H1 (cell line): ENCODE data around the gene RNF166. TPM values are rescaled to one million over a fixed set of nuclear protein-coding genes. Genes with fewer than 3 reads are reported as not detected.
A peak's percentile ranks its signal among the peaks of the same experiment; 100 is the strongest.

Experiments used
- CTCF ChIA-PET: fragments of 300-600 bp; sonication (Branson Sonifier 250); formaldehyde crosslinking; loops from one replicate; lab custom pipeline; 2021; ENCODE audit not compliant: partially characterized antibody; lab: Charles Lee
- POLR2A ChIA-PET: fragments of 300-600 bp; sonication (Branson Sonifier 250); formaldehyde crosslinking; loops from one replicate; lab custom pipeline; 2021; ENCODE audit warnings: inconsistent platforms; ENCODE audit not compliant: partially characterized antibody; lab: Charles Lee
- DNase-seq, 2 experiments: peaks; one replicate each; pipeline versions ENCODE4 v3.0.0 to v3.0.0-alpha.2; 2010 to 2022; ENCODE audit warnings: low spot score in 2 of 2, low read depth in 1 of 2, mixed read lengths in 1 of 2
- FAIRE-seq: peaks from 2 replicates; lab custom pipeline; 2011; peaks lifted over from hg19 to GRCh38; lab: Jason Lieb, UNC
- H2AFZ ChIP-seq: 2 replicates; pipeline ENCODE4 v1.8.1; 2012; ENCODE audit warnings: low read length, inconsistent platforms
- H2AK5ac ChIP-seq: 2 replicates; pipeline ENCODE4 v1.6.1; 2013; ENCODE audit warnings: low read depth, low read length
- H2BK120ac ChIP-seq: replicated peaks from 2 replicates; pipeline ENCODE3; 2013; ENCODE audit warnings: low read depth, low read length, inconsistent platforms
- H2BK12ac ChIP-seq: 2 replicates; pipeline ENCODE4 v1.6.1; 2013; ENCODE audit warnings: low read depth, low read length
- H2BK15ac ChIP-seq: 2 replicates; pipeline ENCODE4 v1.6.1; 2013; ENCODE audit warnings: low read length
- H2BK20ac ChIP-seq: 2 replicates; pipeline ENCODE4 v1.6.1; 2013; ENCODE audit warnings: low read length
- H2BK5ac ChIP-seq: 2 replicates; pipeline ENCODE4 v1.6.1; 2013; ENCODE audit warnings: low read depth, low read length
- H3K14ac ChIP-seq: 2 replicates; pipeline ENCODE4 v1.6.1; 2013; ENCODE audit warnings: inconsistent platforms; ENCODE audit not compliant: insufficient read length
- H3K18ac ChIP-seq: 2 replicates; pipeline ENCODE4 v1.6.1; 2013; ENCODE audit warnings: low read length; ENCODE audit errors: extremely low read depth
- H3K23ac ChIP-seq: 2 replicates; pipeline ENCODE4 v1.6.1; 2013; ENCODE audit warnings: inconsistent platforms; ENCODE audit not compliant: insufficient read length
- H3K23me2 ChIP-seq: 2 replicates; pipeline ENCODE4 v1.6.1; 2013; ENCODE audit warnings: low read depth, low read length
- H3K27ac ChIP-seq: 2 replicates; pipeline ENCODE4 v1.6.1; 2011; ENCODE audit warnings: low read depth, low read length, inconsistent platforms
- H3K27me3 ChIP-seq, 4 experiments: replicated peaks in 1 of 4; 1 replicate in 1 of 4; 2 replicates in 3 of 4; pipeline versions ENCODE4 v1.6.1 to v1.8.1; 2011 to 2013; ENCODE audit warnings: low read length in 3 of 4, mild to moderate bottlenecking in 3 of 4, inconsistent platforms in 2 of 4, mixed read lengths in 2 of 4, moderate library complexity in 1 of 4; ENCODE audit not compliant: control insufficient read depth in 3 of 4, insufficient read depth in 3 of 4; ENCODE audit errors: extremely low read depth in 1 of 4
- H3K36me3 ChIP-seq, 4 experiments: 2 replicates each; pipeline versions ENCODE4 v1.6.1 to v1.8.1; 2011 to 2013; ENCODE audit warnings: mild to moderate bottlenecking in 4 of 4, low read length in 3 of 4, moderate library complexity in 2 of 4, control low read depth in 1 of 4, inconsistent platforms in 1 of 4; ENCODE audit not compliant: insufficient read depth in 4 of 4, control insufficient read depth in 2 of 4
- H3K4ac ChIP-seq: replicated peaks from 2 replicates; pipeline ENCODE3; 2013; ENCODE audit warnings: low read length, low read depth, mixed read lengths, inconsistent platforms; ENCODE audit not compliant: insufficient read length
- H3K4me1 ChIP-seq, 4 experiments: replicated peaks in 1 of 4; 1 replicate in 1 of 4; 2 replicates in 3 of 4; pipeline versions ENCODE4 v1.6.1 to v1.8.1; 2011 to 2013; ENCODE audit warnings: low read length in 3 of 4, inconsistent platforms in 2 of 4, mixed read lengths in 1 of 4; ENCODE audit not compliant: insufficient read depth in 4 of 4, control insufficient read depth in 3 of 4
- H3K4me2 ChIP-seq, 2 experiments: 2 replicates each; pipeline versions ENCODE4 v1.6.1 to v1.8.1; 2011 to 2013; ENCODE audit warnings: low read depth in 2 of 2, low read length in 2 of 2, control low read depth in 1 of 2, inconsistent platforms in 1 of 2, mild to moderate bottlenecking in 1 of 2; ENCODE audit not compliant: insufficient read depth in 1 of 2
- H3K4me3 ChIP-seq, 4 experiments: fragments of 200-600, 300-600 bp in 1 of 4; sonication (generic), shearing (Covaris generic), sonication (Bioruptor Twin) in 1 of 4; 2 replicates each; pipeline versions ENCODE4 v1.5.1 to v1.8.1; 2011 to 2016; ENCODE audit warnings: low read length in 4 of 4, low read depth in 3 of 4, control low read depth in 2 of 4, inconsistent platforms in 2 of 4, mild to moderate bottlenecking in 2 of 4, mixed read lengths in 1 of 4, moderate library complexity in 1 of 4; ENCODE audit not compliant: insufficient read depth in 2 of 4; ENCODE audit errors: extremely low read depth in 1 of 4
- H3K56ac ChIP-seq: replicated peaks from 2 replicates; pipeline ENCODE3; 2013; ENCODE audit warnings: low read depth, mild to moderate bottlenecking, mixed read lengths, low read length, inconsistent platforms; ENCODE audit not compliant: insufficient read length
- H3K79me1 ChIP-seq: 2 replicates; pipeline ENCODE4 v1.6.1; 2013; ENCODE audit warnings: low read depth, low read length, control low read depth
- H3K79me2 ChIP-seq, 2 experiments: 2 replicates each; pipeline versions ENCODE4 v1.6.1 to v1.8.1; 2012 to 2013; ENCODE audit warnings: low read length in 2 of 2, mild to moderate bottlenecking in 2 of 2, inconsistent platforms in 1 of 2; ENCODE audit not compliant: insufficient read depth in 2 of 2, control insufficient read depth in 1 of 2
- H3K9ac ChIP-seq, 4 experiments: replicated peaks in 1 of 4; 1 replicate in 1 of 4; 2 replicates in 3 of 4; pipeline versions ENCODE4 v1.6.1 to v1.8.1; 2011 to 2013; ENCODE audit warnings: low read depth in 3 of 4, low read length in 3 of 4, control low read depth in 2 of 4, mild to moderate bottlenecking in 2 of 4, moderate library complexity in 2 of 4, inconsistent platforms in 1 of 4; ENCODE audit errors: extremely low read depth in 1 of 4
- H3K9me3 ChIP-seq, 2 experiments: 2 replicates each; pipeline versions ENCODE4 v1.6.1 to v1.8.1; 2012 to 2013; ENCODE audit warnings: mild to moderate bottlenecking in 2 of 2, moderate library complexity in 2 of 2, control low read depth in 1 of 2, inconsistent platforms in 1 of 2, low read depth in 1 of 2, low read length in 1 of 2, mixed read lengths in 1 of 2; ENCODE audit not compliant: insufficient read depth in 2 of 2
- H4K20me1 ChIP-seq, 2 experiments: replicated peaks in 1 of 2; 2 replicates each; pipeline versions ENCODE3 to v1.8.1; 2011 to 2013; ENCODE audit warnings: inconsistent platforms in 2 of 2, low read length in 2 of 2, mild to moderate bottlenecking in 1 of 2; ENCODE audit not compliant: insufficient read depth in 2 of 2, control insufficient read depth in 1 of 2
- H4K5ac ChIP-seq: 2 replicates; pipeline ENCODE4 v1.6.1; 2013; ENCODE audit warnings: low read length, low read depth, mixed read lengths, inconsistent platforms; ENCODE audit not compliant: insufficient read length
- H4K8ac ChIP-seq: 2 replicates; pipeline ENCODE4 v1.8.0; 2013; ENCODE audit warnings: mild to moderate bottlenecking, moderate library complexity, low read length, inconsistent platforms; ENCODE audit not compliant: insufficient read depth; ENCODE audit errors: extremely low read depth
- H4K91ac ChIP-seq: replicated peaks from 2 replicates; pipeline ENCODE3; 2013; ENCODE audit warnings: low read length, mixed read lengths, inconsistent platforms; ENCODE audit not compliant: insufficient read length
- ATF2 ChIP-seq: IDR thresholded peaks from 2 replicates; pipeline ENCODE4 v1.6.1; 2012; ENCODE audit warnings: low read length, inconsistent platforms
- CHD2 ChIP-seq: IDR thresholded peaks from 2 replicates; pipeline ENCODE4 v1.6.1; 2012; ENCODE audit warnings: low read length, improper control_type of control experiment
- CTBP2 ChIP-seq: IDR thresholded peaks from 2 replicates; pipeline ENCODE4 v1.7.0; 2011; ENCODE audit warnings: borderline replicate concordance, mild to moderate bottlenecking, moderate library complexity, mixed read lengths, low read length; ENCODE audit not compliant: insufficient read depth, insufficient read length
- EGR1 ChIP-seq: IDR thresholded peaks from 2 replicates; pipeline ENCODE4 v1.6.1; 2011; ENCODE audit warnings: low read depth, low read length, borderline replicate concordance
- GTF2F1 ChIP-seq: IDR thresholded peaks from 2 replicates; pipeline ENCODE4 v1.6.1; 2012; ENCODE audit warnings: low read depth, low read length, improper control_type of control experiment, borderline replicate concordance
- KDM4A ChIP-seq: IDR thresholded peaks from one replicate; pipeline ENCODE4 v1.7.1; 2012; ENCODE audit warnings: low read depth, mild to moderate bottlenecking, moderate library complexity, low read length, inconsistent platforms; ENCODE audit not compliant: severe bottlenecking
- NRF1 ChIP-seq: IDR thresholded peaks from 2 replicates; pipeline ENCODE4 v1.6.1; 2011; ENCODE audit warnings: mild to moderate bottlenecking, low read depth, low read length, improper control_type of control experiment
- POLR2A ChIP-seq, 2 experiments: IDR thresholded peaks; 1 replicate in 1 of 2; 2 replicates in 1 of 2; pipeline ENCODE4 v1.6.1; 2011; ENCODE audit warnings: low read depth in 2 of 2, low read length in 2 of 2, mild to moderate bottlenecking in 2 of 2; ENCODE audit errors: control extremely low read depth in 1 of 2
- POLR2AphosphoS5 ChIP-seq: IDR thresholded peaks from 2 replicates; pipeline ENCODE4 v1.6.1; 2011; ENCODE audit warnings: low read depth, low read length
- SIX5 ChIP-seq: IDR thresholded peaks from 2 replicates; pipeline ENCODE4 v1.6.1; 2011; ENCODE audit warnings: mild to moderate bottlenecking, low read depth, low read length
- TCF12 ChIP-seq: IDR thresholded peaks from 2 replicates; pipeline ENCODE4 v1.6.1; 2011; ENCODE audit warnings: low read depth, mild to moderate bottlenecking, low read length
- YY1 ChIP-seq: IDR thresholded peaks from 2 replicates; pipeline ENCODE4 v1.6.1; 2011; ENCODE audit warnings: low read depth, mild to moderate bottlenecking, low read length
- WGBS, 2 experiments: shearing (Covaris generic) in 1 of 2; methylation state at CpG; one replicate each; pipeline versions ENCODE4 v1.1.6 to v1.1.7; 2013 to 2015; ENCODE audit warnings: low lambda C conversion rate in 2 of 2, mixed read lengths in 2 of 2, inconsistent platforms in 1 of 2, low coverage in 1 of 2, missing lambda C conversion rate in 1 of 2; ENCODE audit not compliant: insufficient replicate concordance in 2 of 2, insufficient coverage in 1 of 2, insufficient read length in 1 of 2; ENCODE audit errors: extremely low coverage in 1 of 2, missing lambda C conversion rate in 1 of 2; 5-methylcytosine and 5-hydroxymethylcytosine counted together
- polyA plus RNA-seq, 7 experiments: library from polyadenylated mRNA; depleted of rRNA in 3 of 7; stranded (reverse) in 5 of 7; unstranded in 2 of 7; fragments of >200 nt in 5 of 7; fragments of 200-250 nt in 2 of 7; gene quantifications; 1 replicate in 5 of 7; 2 replicates in 1 of 7; 4 replicates in 1 of 7; pipeline versions ENCODE4 v1.2.1 to v1.2.3, GENCODE V29; 2011 to 2013; ENCODE audit warnings: missing spikeins in 2 of 7, mixed read lengths in 2 of 7
- total RNA-seq: library from RNA; stranded (reverse); fragmentation: NEBNext Ultra II Directional; extraction: Animal tissue kit (Norgen Biotek cat#: 25700); gene quantifications from 2 replicates; pipeline ENCODE4 v1.2.1, GENCODE V29; 2021

RNF166 gene
- total and polyA plus RNA-seq, 2 of the 8 experiments (the other 6 are each of a cell fraction or from before 2014, with no cell fraction given): 29.8 to 31.2 TPM

- no peak overlapping the region for H4K5ac ChIP-seq
- DNase-seq (no peak), FAIRE-seq (no peak)
- no peak overlapping the region for H3K14ac ChIP-seq
- H3K23me2 ChIP-seq: no peaks in the 10 kb centered on the region
- peaks cover 0 to 11% of the 10 kb centered on the region in 2 experiments for H4K20me1 ChIP-seq
- H3K4me3 ChIP-seq: no peak overlapping the region
- H3K27me3 ChIP-seq: no peaks in the 10 kb centered on the region
- H4K91ac ChIP-seq: no peak overlapping the region
- H3K9me3 ChIP-seq: no peaks in the 10 kb centered on the region
- peaks cover 0 to 5% (median 0%) of the 10 kb centered on the region in 4 experiments; a peak in 1 of 7 replicates for H3K4me1 ChIP-seq
- POLR2A ChIA-PET: interaction anchor here (0.9 to 3.1 kb wide), 4 partner anchors 10 to 74 kb away, joined by 3 to 14 read pairs (median 3); no protein-coding TSS in a partner anchor
- 83% methylated on average over 10 of the region's 10 CpGs; no CpG with 5 or more reads in 1 of the 2 experiments for WGBS, 2 experiments
- no peak overlapping the region for H2BK15ac ChIP-seq
- H2BK120ac ChIP-seq: no peak overlapping the region
- H3K18ac ChIP-seq: no peak overlapping the region
- 0 out of 2 replicates have a peak overlapping the region, but pooled peaks have one; percentile 18 for H2BK20ac ChIP-seq
- no peak overlapping the region for H2BK12ac ChIP-seq
- H2AK5ac ChIP-seq: no peak overlapping the region
- no peaks in the 10 kb centered on the region for H3K79me1 ChIP-seq
- no peak overlapping the region for H3K4me2 ChIP-seq
- no peak overlapping the region for H2AFZ ChIP-seq
- no peak overlapping the region for H3K27ac ChIP-seq
- H3K23ac ChIP-seq: no peak overlapping the region
- no peak overlapping the region for H4K8ac ChIP-seq
- no peak overlapping the region for H3K4ac ChIP-seq
- H2BK5ac ChIP-seq: no peak overlapping the region
- peaks cover 0 to 18% (median under 1%) of the 10 kb centered on the region in 4 experiments; a peak in 2 of 8 replicates for H3K36me3 ChIP-seq
- no peaks in the 10 kb centered on the region for H3K79me2 ChIP-seq
- H3K9ac ChIP-seq: no peak overlapping the region
- H3K56ac ChIP-seq: no peak overlapping the region
- CTCF ChIA-PET: interaction anchor here (0.8 to 10.0 kb wide), 11 partner anchors 18 to 432 kb away, joined by 3 to 251 read pairs (median 4); partner anchors contain the start of gene PIEZO1
- TF ChIP-seq KDM4A (no peak), EGR1 (no peak), POLR2A (IDR thresholded peaks at IDR 0.05; ENCODE audit: control extremely low read depth in 1 of 2, low read depth in 2 of 2, low read length in 2 of 2) (no peak), TCF12 (no peak), CHD2 (no peak), ATF2 (no peak), NRF1 (no peak), GTF2F1 (no peak), YY1 (no peak), POLR2AphosphoS5 (no peak), CTBP2 (no peak), SIX5 (no peak)
Observed at GRCh38 chr16:88735616-88736015, 29.4 kb upstream of the RNF166 start.
